Measurements from ENCODE around the gene KLK4.

Gene KLK4, protein sequence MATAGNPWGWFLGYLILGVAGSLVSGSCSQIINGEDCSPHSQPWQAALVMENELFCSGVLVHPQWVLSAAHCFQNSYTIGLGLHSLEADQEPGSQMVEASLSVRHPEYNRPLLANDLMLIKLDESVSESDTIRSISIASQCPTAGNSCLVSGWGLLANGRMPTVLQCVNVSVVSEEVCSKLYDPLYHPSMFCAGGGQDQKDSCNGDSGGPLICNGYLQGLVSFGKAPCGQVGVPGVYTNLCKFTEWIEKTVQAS

DNA sequence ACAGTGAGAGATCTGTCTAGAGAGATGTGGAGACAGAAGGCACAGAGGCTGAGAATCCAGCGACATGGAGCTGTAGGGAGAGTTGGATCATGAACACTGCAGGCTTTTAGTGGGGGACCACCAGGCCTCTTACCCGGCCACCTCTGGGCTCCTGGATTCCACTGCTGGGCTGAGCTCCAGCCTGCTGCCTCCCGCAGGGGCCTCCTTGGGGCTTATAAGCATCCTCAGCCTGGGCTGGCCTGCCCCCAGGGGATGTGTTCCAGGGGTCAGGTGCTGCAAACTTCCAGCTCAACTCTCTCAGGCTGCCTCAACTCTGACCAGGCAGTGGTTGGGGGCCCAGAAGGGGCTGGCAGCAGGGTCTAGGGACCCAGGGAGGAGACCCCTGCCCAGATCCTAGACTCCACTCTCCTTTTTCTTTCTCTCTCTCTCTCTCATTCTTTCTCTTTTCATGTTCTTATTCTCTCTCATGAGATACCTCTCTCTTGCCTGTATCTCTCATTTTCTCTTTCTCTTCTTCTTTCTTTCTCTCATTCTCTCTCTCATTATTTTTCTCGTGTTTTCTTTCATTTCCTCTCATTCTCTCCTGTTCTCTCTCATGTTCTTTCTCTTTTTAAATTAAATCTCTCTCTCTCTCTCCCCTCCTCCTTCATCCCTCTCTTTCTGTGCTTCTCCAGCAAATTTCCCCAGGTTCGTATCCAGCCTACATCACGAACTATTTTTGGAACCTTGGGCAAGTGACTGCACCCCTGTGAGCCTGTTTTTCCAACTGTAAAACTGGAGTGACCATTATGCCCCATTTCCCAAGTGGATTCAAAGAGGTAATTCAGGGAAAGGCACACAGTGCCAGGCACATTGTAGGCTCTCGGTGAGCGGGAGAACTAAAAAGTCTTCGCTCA lies at the start of gene KLK4:
KLK4 (minus strand) TSS at position 190 of the 896 bp plus-strand sequence. CDS start 657 bp downstream, outside the sequence.
- TF ChIP-seq, protein P1, sequence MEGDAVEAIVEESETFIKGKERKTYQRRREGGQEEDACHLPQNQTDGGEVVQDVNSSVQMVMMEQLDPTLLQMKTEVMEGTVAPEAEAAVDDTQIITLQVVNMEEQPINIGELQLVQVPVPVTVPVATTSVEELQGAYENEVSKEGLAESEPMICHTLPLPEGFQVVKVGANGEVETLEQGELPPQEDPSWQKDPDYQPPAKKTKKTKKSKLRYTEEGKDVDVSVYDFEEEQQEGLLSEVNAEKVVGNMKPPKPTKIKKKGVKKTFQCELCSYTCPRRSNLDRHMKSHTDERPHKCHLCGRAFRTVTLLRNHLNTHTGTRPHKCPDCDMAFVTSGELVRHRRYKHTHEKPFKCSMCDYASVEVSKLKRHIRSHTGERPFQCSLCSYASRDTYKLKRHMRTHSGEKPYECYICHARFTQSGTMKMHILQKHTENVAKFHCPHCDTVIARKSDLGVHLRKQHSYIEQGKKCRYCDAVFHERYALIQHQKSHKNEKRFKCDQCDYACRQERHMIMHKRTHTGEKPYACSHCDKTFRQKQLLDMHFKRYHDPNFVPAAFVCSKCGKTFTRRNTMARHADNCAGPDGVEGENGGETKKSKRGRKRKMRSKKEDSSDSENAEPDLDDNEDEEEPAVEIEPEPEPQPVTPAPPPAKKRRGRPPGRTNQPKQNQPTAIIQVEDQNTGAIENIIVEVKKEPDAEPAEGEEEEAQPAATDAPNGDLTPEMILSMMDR (IDR thresholded peaks at IDR 0.05; ENCODE audit: poor library complexity, severe bottlenecking), result no peak
- H3K9me3 ChIP-seq (ENCODE audit: severe bottlenecking), result no peaks in the 10 kb centered on the region
- H3K4me3 ChIP-seq (ENCODE audit: severe bottlenecking), result no peak within 1 kb of the TSS
- H3K36me3 ChIP-seq (ENCODE audit: low read depth), result no peaks in the 10 kb centered on the region
- no peak within 1 kb of the TSS for H3K27ac ChIP-seq (ENCODE audit: poor library complexity, severe bottlenecking)
- DNase-seq (ENCODE audit: low spot score) (no peak), ATAC-seq (ENCODE audit: low read depth) (peak; percentile 16; the same call in 1 of the 3 replicates)
- H3K4me1 ChIP-seq (ENCODE audit: insufficient read depth, poor library complexity, severe bottlenecking), result no peaks in the 10 kb centered on the region
- H3K27me3 ChIP-seq (ENCODE audit: insufficient read depth, poor library complexity, severe bottlenecking), result peaks cover 16% of the 10 kb centered on the region

DNA sequence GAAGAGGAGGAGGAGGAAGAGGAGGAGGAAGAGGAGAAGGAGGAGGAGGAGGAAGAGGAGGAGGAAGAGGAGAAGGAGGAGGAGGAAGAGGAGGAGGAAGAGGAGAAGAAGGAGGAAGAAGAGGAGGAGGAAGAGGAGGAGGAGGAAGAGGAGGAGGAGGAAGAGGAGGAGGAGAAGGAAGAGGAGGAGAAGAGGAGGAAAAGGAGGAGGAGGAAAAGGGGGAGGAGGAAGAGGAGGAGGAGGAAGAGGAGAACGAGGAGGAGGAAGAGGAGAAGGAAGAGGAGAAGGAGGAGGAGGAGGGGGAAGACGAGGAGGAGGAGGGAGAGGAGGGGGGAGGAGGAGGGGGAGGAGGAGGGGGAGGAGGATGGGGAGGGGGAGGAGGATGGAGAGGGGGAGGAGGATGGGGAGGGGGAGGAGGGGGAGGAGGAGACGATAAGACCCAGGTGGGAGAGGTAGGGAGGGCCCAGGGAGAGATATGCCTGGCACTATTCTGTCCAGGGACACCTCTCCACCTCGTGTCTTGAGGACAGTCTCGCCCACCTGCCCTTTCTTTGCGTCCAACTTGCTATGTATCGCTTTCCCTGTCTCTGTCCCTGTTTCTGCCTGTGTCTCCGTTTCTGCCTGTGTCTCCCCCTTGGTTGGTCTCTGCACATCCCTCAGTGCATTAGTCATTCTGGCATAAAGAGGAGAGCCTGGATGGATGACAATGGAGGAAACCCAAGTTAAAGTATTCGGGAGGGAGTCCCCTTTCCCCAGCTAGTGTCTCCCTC lies 48.7 kb upstream of the KLK4 start:
- H3K36me3 ChIP-seq (ENCODE audit: low read depth), result no peaks in the 10 kb centered on the region
- DNase-seq (ENCODE audit: low spot score) (no peak), ATAC-seq (ENCODE audit: low read depth) (peak; percentile 70)
- H3K9me3 ChIP-seq (ENCODE audit: severe bottlenecking), result no peaks in the 10 kb centered on the region
- TF ChIP-seq, protein P1 (IDR thresholded peaks at IDR 0.05; ENCODE audit: poor library complexity, severe bottlenecking), result no peak
- H3K4me1 ChIP-seq (ENCODE audit: insufficient read depth, poor library complexity, severe bottlenecking), result no peaks in the 10 kb centered on the region
- no peak overlapping the region for H3K4me3 ChIP-seq (ENCODE audit: severe bottlenecking)
- no peaks in the 10 kb centered on the region for H3K27me3 ChIP-seq (ENCODE audit: insufficient read depth, poor library complexity, severe bottlenecking)
- no peak overlapping the region for H3K27ac ChIP-seq (ENCODE audit: poor library complexity, severe bottlenecking)

DNA sequence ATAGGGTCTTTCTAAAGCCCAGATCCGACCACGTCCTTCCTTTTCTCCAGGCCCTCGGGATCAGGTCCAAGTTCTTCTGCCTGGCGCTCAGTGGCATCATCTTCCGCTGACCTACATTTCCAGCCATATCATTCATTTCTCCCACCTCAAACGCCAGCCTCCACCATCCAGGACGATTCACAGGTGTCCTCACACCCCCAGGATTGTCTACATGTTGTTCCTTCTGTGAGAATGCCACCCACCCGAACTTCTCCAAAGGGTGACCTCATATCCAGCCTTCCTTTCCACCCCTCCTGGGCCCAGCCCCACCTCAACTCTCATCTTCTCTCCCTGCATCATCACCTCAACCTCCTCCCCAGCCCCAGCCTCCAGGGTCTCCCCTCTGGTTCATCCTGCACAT lies 46.4 kb upstream of the KLK4 start:
- Histone ChIP-seq H3K9me3 (ENCODE audit: severe bottlenecking) (no peaks in the 10 kb centered on the region), H3K27me3 (ENCODE audit: insufficient read depth, poor library complexity, severe bottlenecking) (no peaks in the 10 kb centered on the region), H3K27ac (ENCODE audit: poor library complexity, severe bottlenecking) (no peak overlapping the region), H3K4me3 (ENCODE audit: severe bottlenecking) (no peak overlapping the region), H3K36me3 (ENCODE audit: low read depth) (no peaks in the 10 kb centered on the region), H3K4me1 (ENCODE audit: insufficient read depth, poor library complexity, severe bottlenecking) (no peaks in the 10 kb centered on the region)
- TF ChIP-seq, protein P1 (IDR thresholded peaks at IDR 0.05; ENCODE audit: poor library complexity, severe bottlenecking), result no peak
- ATAC-seq (ENCODE audit: low read depth), result no peak
- DNase-seq (ENCODE audit: low spot score), result no peak

DNA sequence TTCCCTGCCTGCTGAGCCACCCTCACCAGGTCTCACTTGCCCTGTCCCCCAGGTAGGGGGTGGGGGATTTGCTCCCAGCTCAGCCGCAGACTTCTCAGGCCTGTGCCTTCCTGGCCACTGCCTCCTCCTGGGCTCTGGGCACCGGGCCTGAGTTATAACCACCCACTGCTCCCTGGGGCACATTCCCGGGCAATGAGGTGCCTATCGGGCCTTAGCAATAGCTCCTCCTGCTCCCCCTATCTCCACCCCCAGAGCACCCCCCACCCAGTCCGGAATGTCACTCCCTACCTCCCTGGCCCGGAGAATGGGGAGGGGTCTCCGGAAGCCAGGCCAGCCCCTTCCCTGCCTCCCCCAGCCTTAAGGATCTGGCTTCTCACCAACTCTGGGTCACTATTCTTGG lies 41.7 kb upstream of the KLK4 start, which contains the start of gene KLK5:
KLK5 (minus strand) TSS at position 129 of the 400 bp plus-strand sequence. CDS start 381 bp downstream, outside the sequence.
- TF ChIP-seq, protein P1 (IDR thresholded peaks at IDR 0.05; ENCODE audit: poor library complexity, severe bottlenecking), result no peak
- H3K36me3 ChIP-seq (ENCODE audit: low read depth), result no peaks in the 10 kb centered on the region
- no peak within 1 kb of the TSS for H3K4me3 ChIP-seq (ENCODE audit: severe bottlenecking)
- H3K9me3 ChIP-seq (ENCODE audit: severe bottlenecking), result no peaks in the 10 kb centered on the region
- H3K27me3 ChIP-seq (ENCODE audit: insufficient read depth, poor library complexity, severe bottlenecking), result no peaks in the 10 kb centered on the region
- H3K27ac ChIP-seq (ENCODE audit: poor library complexity, severe bottlenecking), result no peak within 1 kb of the TSS
- H3K4me1 ChIP-seq (ENCODE audit: insufficient read depth, poor library complexity, severe bottlenecking), result no peaks in the 10 kb centered on the region
- no peak for DNase-seq (ENCODE audit: low spot score)
- peak; percentile 60; the same call in 2 of the 3 replicates for ATAC-seq (ENCODE audit: low read depth)
